Liver (tissue), 9 donors: ENCODE results near the gene CNKSR3. TPM values are rescaled to one million over a fixed set of nuclear protein-coding genes. Genes with fewer than 3 reads are reported as not detected.

Experiments
- DNase-seq: peaks from one replicate; pipeline ENCODE4 v3.0.0-alpha.2; 2017; ENCODE audit warnings: low spot score
- H3K27ac ChIP-seq, 2 donors: one replicate each; pipeline ENCODE4 v1.7.0; 2013; ENCODE audit warnings: inconsistent platforms in 2 of 2, low read length in 2 of 2, control low read depth in 1 of 2, low read depth in 1 of 2, mild to moderate bottlenecking in 1 of 2
- H3K27me3 ChIP-seq, 4 donors: one replicate each; pipeline versions ENCODE4 v1.6.1 to v1.7.0; 2013; ENCODE audit warnings: low read length in 3 of 4, inconsistent platforms in 1 of 4, mild to moderate bottlenecking in 1 of 4, moderate library complexity in 1 of 4; ENCODE audit not compliant: control insufficient read depth in 4 of 4, insufficient read depth in 4 of 4
- H3K36me3 ChIP-seq, 4 donors: one replicate each; pipeline versions ENCODE4 v1.6.1 to v1.7.0; 2013; ENCODE audit warnings: low read length in 3 of 4, mild to moderate bottlenecking in 3 of 4, low read depth in 1 of 4, moderate library complexity in 1 of 4; ENCODE audit not compliant: control insufficient read depth in 4 of 4, insufficient read depth in 3 of 4
- H3K4me1 ChIP-seq, 4 donors: one replicate each; pipeline versions ENCODE4 v1.6.1 to v1.7.0; 2013; ENCODE audit warnings: low read length in 3 of 4, mild to moderate bottlenecking in 3 of 4, moderate library complexity in 1 of 4; ENCODE audit not compliant: control insufficient read depth in 4 of 4, insufficient read depth in 4 of 4
- H3K4me3 ChIP-seq, 3 donors: one replicate each; pipeline versions ENCODE4 v1.6.1 to v1.7.0; 2013; ENCODE audit warnings: low read length in 3 of 3, control low read depth in 1 of 3, low read depth in 1 of 3, mild to moderate bottlenecking in 1 of 3
- H3K9ac ChIP-seq, 2 donors: one replicate each; pipeline ENCODE4 v1.7.0; 2013; ENCODE audit warnings: low read length in 2 of 2, mild to moderate bottlenecking in 2 of 2, moderate library complexity in 2 of 2, control low read depth in 1 of 2, low read depth in 1 of 2
- H3K9me3 ChIP-seq, 4 donors: one replicate each; pipeline versions ENCODE4 v1.6.1 to v1.7.0; 2013; ENCODE audit warnings: low read length in 3 of 4; ENCODE audit not compliant: control insufficient read depth in 4 of 4
- FOXA1 ChIP-seq: IDR thresholded peaks from 2 replicates; pipeline ENCODE4 v1.6.1; 2016; ENCODE audit warnings: antibody characterized with exemption
- GABPA ChIP-seq, 2 donors: IDR thresholded peaks in 1 of 2; conservative IDR thresholded peaks in 1 of 2; 2 replicates each; pipeline ENCODE4 v1.6.1; 2016; ENCODE audit warnings: antibody characterized with exemption in 2 of 2, mild to moderate bottlenecking in 1 of 2, moderate library complexity in 1 of 2
- HNF4A ChIP-seq, 2 donors: conservative IDR thresholded peaks; 2 replicates each; pipeline ENCODE4 v1.6.1; 2016; ENCODE audit warnings: antibody characterized with exemption in 2 of 2, mild to moderate bottlenecking in 2 of 2
- JUND ChIP-seq, 2 donors: IDR thresholded peaks; 2 replicates each; pipeline ENCODE4 v1.6.1; 2016; ENCODE audit warnings: antibody characterized with exemption in 2 of 2
- RAD21 ChIP-seq, 2 donors: IDR thresholded peaks; 2 replicates each; pipeline ENCODE4 v1.6.1; 2016; ENCODE audit warnings: antibody characterized with exemption in 2 of 2, mild to moderate bottlenecking in 2 of 2
- RXRA ChIP-seq, 2 donors: IDR thresholded peaks; 2 replicates each; pipeline ENCODE4 v1.6.1; 2017 to 2018; ENCODE audit warnings: antibody characterized with exemption in 2 of 2, mild to moderate bottlenecking in 1 of 2
- SP1 ChIP-seq: IDR thresholded peaks from 2 replicates; pipeline ENCODE4 v1.6.1; 2018; ENCODE audit warnings: antibody characterized with exemption, mild to moderate bottlenecking
- YY1 ChIP-seq: IDR thresholded peaks from 2 replicates; pipeline ENCODE4 v1.6.1; 2016; ENCODE audit warnings: antibody characterized with exemption, mild to moderate bottlenecking
- WGBS: extraction: QIAGEN DNeasy Blood & Tissue Kit; methylation state at CpG from one replicate; pipeline ENCODE4 v1.1.7; 2013; 5-methylcytosine and 5-hydroxymethylcytosine counted together
- polyA plus RNA-seq, 2 donors: library from polyadenylated mRNA; stranded (reverse) in 1 of 2; unstranded in 1 of 2; fragments of 200-250 nt in 1 of 2; fragments of >200 nt in 1 of 2; fragmentation: Nextera tagmentation in 1 of 2; extraction: Ambion mirVana in 1 of 2; gene quantifications; one replicate each; pipeline versions ENCODE4 v1.2.1 to v1.2.3, GENCODE V29; 2013 to 2015
- total RNA-seq, 2 donors: library from RNA; depleted of rRNA; stranded (reverse); fragments of >200 nt; gene quantifications; one replicate each; pipeline ENCODE4 v1.2.3, GENCODE V29; 2014
- TF ChIP-seq, protein P1 (sequence below): IDR thresholded peaks from 2 replicates; pipeline ENCODE4 v1.6.1; 2016; ENCODE audit warnings: antibody characterized with exemption, mild to moderate bottlenecking
- TF ChIP-seq, protein P2 (sequence below): IDR thresholded peaks from 2 replicates; pipeline ENCODE4 v1.6.1; 2016; ENCODE audit warnings: antibody characterized with exemption
- TF ChIP-seq, protein P3 (sequence below): IDR thresholded peaks from 2 replicates; pipeline ENCODE4 v1.6.1; 2016; ENCODE audit warnings: antibody characterized with exemption
- donor health status: healthy.
- donor health status: healthy.
- donor health status: healthy.
- donor health status: healthy.
- donor health status: healthy.

Gene CNKSR3
- total and polyA plus RNA-seq, 4 donors: 6.4 to 22.7 (median 15.0) TPM

DNA sequence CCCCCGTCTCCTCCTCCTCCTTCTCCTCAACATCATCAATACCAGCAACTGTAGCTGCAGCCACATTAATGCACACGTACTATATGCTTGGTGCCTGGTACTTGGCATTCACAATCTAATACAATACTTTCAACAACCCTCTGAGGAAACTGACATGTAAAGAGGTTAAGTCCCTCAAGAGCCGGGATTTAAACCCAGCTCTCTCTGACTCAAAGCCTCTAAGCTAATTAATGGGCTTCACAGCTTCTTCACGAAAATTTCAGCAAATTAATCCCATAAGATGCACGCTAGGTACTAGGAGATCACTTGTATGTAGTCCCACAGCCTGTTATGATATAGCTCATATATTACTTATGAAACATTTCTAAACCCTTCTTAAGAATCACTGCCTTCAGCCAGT lies 80.8 kb downstream of the CNKSR3 start:
- Histone ChIP-seq H3K4me1 (peaks cover 6 to 34% (median 30%) of the 10 kb centered on the region in 4 donors), H3K4me3 (peak overlapping the region; percentile 56 to 76 (median 63)), H3K36me3 (peaks cover 1 to 16% (median 4%) of the 10 kb centered on the region in 4 donors), H3K27me3 (no peaks in the 10 kb centered on the region), H3K9ac (peak overlapping the region; percentile 60 to 97), H3K27ac (peak overlapping the region; percentile 81 to 84), H3K9me3 (no peaks in the 10 kb centered on the region)
- WGBS: 43% methylated on average over 5 of the region's 5 CpGs
- no peak for DNase-seq
- TF ChIP-seq, protein P1, sequence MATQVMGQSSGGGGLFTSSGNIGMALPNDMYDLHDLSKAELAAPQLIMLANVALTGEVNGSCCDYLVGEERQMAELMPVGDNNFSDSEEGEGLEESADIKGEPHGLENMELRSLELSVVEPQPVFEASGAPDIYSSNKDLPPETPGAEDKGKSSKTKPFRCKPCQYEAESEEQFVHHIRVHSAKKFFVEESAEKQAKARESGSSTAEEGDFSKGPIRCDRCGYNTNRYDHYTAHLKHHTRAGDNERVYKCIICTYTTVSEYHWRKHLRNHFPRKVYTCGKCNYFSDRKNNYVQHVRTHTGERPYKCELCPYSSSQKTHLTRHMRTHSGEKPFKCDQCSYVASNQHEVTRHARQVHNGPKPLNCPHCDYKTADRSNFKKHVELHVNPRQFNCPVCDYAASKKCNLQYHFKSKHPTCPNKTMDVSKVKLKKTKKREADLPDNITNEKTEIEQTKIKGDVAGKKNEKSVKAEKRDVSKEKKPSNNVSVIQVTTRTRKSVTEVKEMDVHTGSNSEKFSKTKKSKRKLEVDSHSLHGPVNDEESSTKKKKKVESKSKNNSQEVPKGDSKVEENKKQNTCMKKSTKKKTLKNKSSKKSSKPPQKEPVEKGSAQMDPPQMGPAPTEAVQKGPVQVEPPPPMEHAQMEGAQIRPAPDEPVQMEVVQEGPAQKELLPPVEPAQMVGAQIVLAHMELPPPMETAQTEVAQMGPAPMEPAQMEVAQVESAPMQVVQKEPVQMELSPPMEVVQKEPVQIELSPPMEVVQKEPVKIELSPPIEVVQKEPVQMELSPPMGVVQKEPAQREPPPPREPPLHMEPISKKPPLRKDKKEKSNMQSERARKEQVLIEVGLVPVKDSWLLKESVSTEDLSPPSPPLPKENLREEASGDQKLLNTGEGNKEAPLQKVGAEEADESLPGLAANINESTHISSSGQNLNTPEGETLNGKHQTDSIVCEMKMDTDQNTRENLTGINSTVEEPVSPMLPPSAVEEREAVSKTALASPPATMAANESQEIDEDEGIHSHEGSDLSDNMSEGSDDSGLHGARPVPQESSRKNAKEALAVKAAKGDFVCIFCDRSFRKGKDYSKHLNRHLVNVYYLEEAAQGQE: no peak
- TF ChIP-seq, protein P2, sequence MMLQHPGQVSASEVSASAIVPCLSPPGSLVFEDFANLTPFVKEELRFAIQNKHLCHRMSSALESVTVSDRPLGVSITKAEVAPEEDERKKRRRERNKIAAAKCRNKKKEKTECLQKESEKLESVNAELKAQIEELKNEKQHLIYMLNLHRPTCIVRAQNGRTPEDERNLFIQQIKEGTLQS: no peak
- no peak for TF ChIP-seq JUND (IDR thresholded peaks at IDR 0.05)

DNA sequence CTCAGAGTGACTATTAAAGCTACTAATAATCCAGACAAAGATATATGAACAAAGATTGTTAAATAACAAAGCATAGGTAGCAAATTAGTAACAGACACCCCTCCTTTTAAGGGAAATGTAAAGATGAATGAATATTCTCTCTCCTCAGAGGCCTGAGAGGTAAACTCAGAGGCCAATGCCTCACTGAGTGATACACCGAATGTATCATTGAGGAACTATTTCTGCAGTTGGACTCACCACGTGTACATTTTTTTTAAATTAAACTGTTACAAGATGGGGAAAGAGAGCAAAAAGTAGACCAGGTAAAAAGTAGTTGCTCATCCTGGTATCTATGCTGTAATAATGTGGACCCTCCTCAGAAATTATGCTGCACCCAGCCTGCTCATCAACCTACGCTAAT lies 81.6 kb downstream of the CNKSR3 start:
- Histone ChIP-seq H3K4me3 (peak overlapping the region; percentile 56 to 76 (median 63)), H3K27me3 (no peaks in the 10 kb centered on the region), H3K4me1 (peaks cover 6 to 34% (median 30%) of the 10 kb centered on the region in 4 donors), H3K9ac (no peak overlapping the region), H3K9me3 (no peaks in the 10 kb centered on the region), H3K36me3 (peaks cover 1 to 20% (median 4%) of the 10 kb centered on the region in 4 donors), H3K27ac (peak overlapping the region in 1 of 2 donors; percentile 84)
- DNase-seq: no peak
- WGBS: 61% methylated on average over 3 of the region's 3 CpGs
- TF ChIP-seq YY1 (peak; percentile 10), JUND (IDR thresholded peaks at IDR 0.05) (no peak)

DNA sequence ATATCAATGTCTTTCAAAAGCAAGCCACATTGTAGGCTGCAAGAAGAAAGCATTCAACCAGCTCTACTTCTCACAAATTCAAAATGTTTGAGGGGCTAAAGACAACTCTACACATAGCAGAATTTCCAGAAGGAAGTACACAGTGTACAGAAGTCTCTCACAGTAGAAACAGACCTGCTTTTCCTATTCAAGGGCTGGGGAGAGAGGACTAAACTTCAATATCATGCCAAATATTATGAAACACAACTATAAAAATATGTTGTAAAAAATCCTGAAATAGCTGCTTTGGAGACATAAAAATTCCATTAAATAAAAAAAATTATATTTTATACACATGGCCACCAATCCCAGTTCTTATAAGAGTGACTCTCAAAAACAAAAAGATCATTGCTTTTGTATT lies 83.0 kb downstream of the CNKSR3 start:
- TF ChIP-seq, protein P2: no peak
- TF ChIP-seq RXRA (IDR thresholded peaks at IDR 0.05): no peak
- TF ChIP-seq, protein P1: no peak
- no peak for TF ChIP-seq SP1
- no peak for TF ChIP-seq RAD21 (IDR thresholded peaks at IDR 0.05)
- no peak for TF ChIP-seq FOXA1
- TF ChIP-seq HNF4A (conservative IDR thresholded peaks at IDR 0.05): no peak
- TF ChIP-seq, protein P3, sequence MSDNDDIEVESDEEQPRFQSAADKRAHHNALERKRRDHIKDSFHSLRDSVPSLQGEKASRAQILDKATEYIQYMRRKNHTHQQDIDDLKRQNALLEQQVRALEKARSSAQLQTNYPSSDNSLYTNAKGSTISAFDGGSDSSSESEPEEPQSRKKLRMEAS: no peak
- no peak for TF ChIP-seq JUND (IDR thresholded peaks at IDR 0.05)
- TF ChIP-seq GABPA (IDR thresholded peaks at IDR 0.05 in 1 of 2, conservative IDR thresholded peaks at IDR 0.05 in 1 of 2): no peak
- Histone ChIP-seq H3K9me3 (no peaks in the 10 kb centered on the region), H3K9ac (no peak overlapping the region), H3K4me3 (no peak overlapping the region), H3K4me1 (peaks cover 6 to 34% (median 27%) of the 10 kb centered on the region in 4 donors), H3K27me3 (no peaks in the 10 kb centered on the region), H3K36me3 (peaks cover 3 to 27% (median 7%) of the 10 kb centered on the region in 4 donors), H3K27ac (no peak overlapping the region)
- DNase-seq: no peak
